Uterus (tissue), 2 donors: ENCODE data around the gene POPDC2.

Experiments used
- CTCF ChIP-seq, 4 experiments: fragments of 200-600 bp in 2 of 4; fragments of 450-650 bp in 2 of 4; sonication (generic) in 2 of 4; IDR thresholded peaks; one replicate each; pipeline ENCODE4 v1.5.1; 2016 to 2019; ENCODE audit warnings: antibody characterized with exemption in 4 of 4, mild to moderate bottlenecking in 2 of 4, moderate library complexity in 1 of 4
- POLR2A ChIP-seq, 2 donors: fragments of 450-650 bp; IDR thresholded peaks; one replicate each; pipeline ENCODE4 v1.6.1; 2016; ENCODE audit warnings: antibody characterized with exemption in 2 of 2, mild to moderate bottlenecking in 1 of 2, moderate library complexity in 1 of 2

GRCh38 chr3:119636891-119637611, 23.3 kb downstream of the POPDC2 start:
- no peak for TF ChIP-seq CTCF (IDR thresholded peaks at IDR 0.05)
- no peak for TF ChIP-seq POLR2A (IDR thresholded peaks at IDR 0.05)
